ENCODE data around the gene NEURL2.

DNA sequence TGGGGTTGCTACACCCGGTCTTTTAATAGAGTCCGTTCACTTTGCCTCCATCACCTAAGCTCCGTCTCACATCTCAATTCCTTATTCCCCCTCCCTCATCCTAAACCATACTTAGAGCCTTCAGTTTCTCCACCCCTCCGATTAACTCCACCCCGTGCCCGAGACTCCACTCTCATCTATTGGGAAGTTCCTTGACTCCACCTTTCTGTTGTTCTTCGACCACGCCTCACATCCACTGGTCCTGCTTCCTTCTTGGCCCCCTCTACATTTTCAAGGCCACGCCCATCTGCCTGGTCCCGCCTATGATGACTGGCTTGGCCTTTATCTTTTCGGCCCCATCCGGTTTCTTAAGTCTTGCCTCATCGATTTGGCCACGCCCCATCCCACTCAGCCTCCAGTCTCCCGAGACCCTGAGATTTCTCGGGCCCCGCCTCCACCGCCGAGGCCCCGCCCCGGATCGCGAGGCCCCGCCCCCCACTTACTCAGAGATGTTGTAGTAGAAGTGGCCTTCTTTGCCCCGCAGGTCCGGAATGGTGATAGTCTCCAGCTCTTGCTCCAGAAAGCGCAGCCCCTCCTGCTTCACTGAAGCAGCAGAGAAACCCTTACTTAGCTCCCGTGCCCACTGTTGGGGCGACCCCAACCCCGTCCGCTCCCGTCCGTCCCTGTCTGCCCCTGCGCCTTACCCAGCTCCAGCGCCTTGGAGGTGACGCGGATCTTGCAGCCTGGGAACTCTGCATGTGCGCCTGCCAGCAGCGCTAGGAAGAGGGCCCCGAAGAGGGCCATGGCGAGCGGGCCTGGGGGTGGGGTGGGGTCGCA is 19.9 kb upstream of the NEURL2 start:
- TF ChIP-seq POLR2A (IDR thresholded peaks at IDR 0.05; ENCODE audit: low read depth, low read length) (peak; percentile 55; the same call in 1 of the 2 replicates), POLR2AphosphoS5 (IDR thresholded peaks at IDR 0.05; ENCODE audit: low read depth, low read length) (peak; percentile 61)

Data from GM12892 (cell line).